ENCODE results near the gene DDX60. TPM values are rescaled to one million over a fixed set of nuclear protein-coding genes. Genes with fewer than 3 reads are reported as not detected.

DDX60 gene
- total RNA-seq, 1 experiment from 2014 or later: 10.1 TPM

- no TSS peak for BruUV-seq (replicated peaks)
- ChIA-PET POLR2A (no interaction called here), CTCF (no interaction called here)
- ATAC-seq: no peak
- Histone ChIP-seq H3K36me3 (ENCODE audit: control insufficient read depth, insufficient read depth, low read length) (no peaks in the 10 kb centered on the region), H3K9me3 (ENCODE audit: control insufficient read depth, insufficient read depth, low read depth, low read length) (no peaks in the 10 kb centered on the region), H3K4me1 (ENCODE audit: control insufficient read depth, insufficient read depth, low read length) (no peaks in the 10 kb centered on the region), H3K4me3 (ENCODE audit: low read depth in 2 of 2, low read length in 2 of 2) (no peak overlapping the region), H3K27ac (ENCODE audit: low read length) (no peak overlapping the region), H3K27me3 (ENCODE audit: control insufficient read depth, insufficient read depth, low read length) (no peaks in the 10 kb centered on the region)
- in situ Hi-C loops (cut with HindIII; ENCODE audit: low pct_unique_long_range_greater_than_20kb, low sequenced_read_pairs) (no loop called here), intact Hi-C loops (cut with micrococcal nuclease; ENCODE audit: unreplicated experiment) (no loop called here)
- TF ChIP-seq REST (IDR thresholded peaks at IDR 0.05; ENCODE audit: insufficient read depth in 1 of 2, low read depth in 2 of 2, low read length in 1 of 2): no peak
- no peak for TF ChIP-seq TCF7L2 (IDR thresholded peaks at IDR 0.05; ENCODE audit: low read depth, low read length)
- no peak for TF ChIP-seq POLR2AphosphoS5 (IDR thresholded peaks at IDR 0.05; ENCODE audit: low read depth, low read length)
- no peak for TF ChIP-seq CTCF (IDR thresholded peaks at IDR 0.05)
- no peak for TF ChIP-seq SIN3A (IDR thresholded peaks at IDR 0.05; ENCODE audit: borderline replicate concordance, insufficient read depth, low read depth, low read length)
- no peak for DNase-seq (ENCODE audit: low read depth, low spot score)
Observed at GRCh38 chr4:168212656-168213055, 105.9 kb downstream of the DDX60 start.

- Histone ChIP-seq H3K27ac (ENCODE audit: low read length) (no peak overlapping the region), H3K36me3 (ENCODE audit: control insufficient read depth, insufficient read depth, low read length) (no peaks in the 10 kb centered on the region), H3K9me3 (ENCODE audit: control insufficient read depth, insufficient read depth, low read depth, low read length) (no peaks in the 10 kb centered on the region), H3K27me3 (ENCODE audit: control insufficient read depth, insufficient read depth, low read length) (no peaks in the 10 kb centered on the region), H3K4me1 (ENCODE audit: control insufficient read depth, insufficient read depth, low read length) (no peaks in the 10 kb centered on the region), H3K4me3 (ENCODE audit: low read depth in 2 of 2, low read length in 2 of 2) (no peak overlapping the region)
- ChIA-PET POLR2A (no interaction called here), CTCF (no interaction called here)
- intact Hi-C loops (cut with micrococcal nuclease; ENCODE audit: unreplicated experiment): no loop called here
- no peak for ATAC-seq
- in situ Hi-C loops (cut with HindIII; ENCODE audit: low pct_unique_long_range_greater_than_20kb, low sequenced_read_pairs): no loop called here
- no peak for DNase-seq (ENCODE audit: low read depth, low spot score)
- BruUV-seq (replicated peaks): no TSS peak
- no peak for TF ChIP-seq TCF7L2 (IDR thresholded peaks at IDR 0.05; ENCODE audit: low read depth, low read length)
- no peak for TF ChIP-seq REST (IDR thresholded peaks at IDR 0.05; ENCODE audit: insufficient read depth in 1 of 2, low read depth in 2 of 2, low read length in 1 of 2)
- no peak for TF ChIP-seq CTCF (IDR thresholded peaks at IDR 0.05)
- TF ChIP-seq POLR2AphosphoS5 (IDR thresholded peaks at IDR 0.05; ENCODE audit: low read depth, low read length): no peak
- TF ChIP-seq SIN3A (IDR thresholded peaks at IDR 0.05; ENCODE audit: borderline replicate concordance, insufficient read depth, low read depth, low read length): no peak
Observed at GRCh38 chr4:168208957-168209614, 109.5 kb downstream of the DDX60 start.
